ENCODE measurements around the gene KRT14. TPM values are rescaled to one million over a fixed set of nuclear protein-coding genes. Genes with fewer than 3 reads are reported as not detected.

Gene KRT14
- total and polyA plus RNA-seq, 9 donors, result 0.38 to 1.1 (median 0.75) TPM; not detected in 6

DNA sequence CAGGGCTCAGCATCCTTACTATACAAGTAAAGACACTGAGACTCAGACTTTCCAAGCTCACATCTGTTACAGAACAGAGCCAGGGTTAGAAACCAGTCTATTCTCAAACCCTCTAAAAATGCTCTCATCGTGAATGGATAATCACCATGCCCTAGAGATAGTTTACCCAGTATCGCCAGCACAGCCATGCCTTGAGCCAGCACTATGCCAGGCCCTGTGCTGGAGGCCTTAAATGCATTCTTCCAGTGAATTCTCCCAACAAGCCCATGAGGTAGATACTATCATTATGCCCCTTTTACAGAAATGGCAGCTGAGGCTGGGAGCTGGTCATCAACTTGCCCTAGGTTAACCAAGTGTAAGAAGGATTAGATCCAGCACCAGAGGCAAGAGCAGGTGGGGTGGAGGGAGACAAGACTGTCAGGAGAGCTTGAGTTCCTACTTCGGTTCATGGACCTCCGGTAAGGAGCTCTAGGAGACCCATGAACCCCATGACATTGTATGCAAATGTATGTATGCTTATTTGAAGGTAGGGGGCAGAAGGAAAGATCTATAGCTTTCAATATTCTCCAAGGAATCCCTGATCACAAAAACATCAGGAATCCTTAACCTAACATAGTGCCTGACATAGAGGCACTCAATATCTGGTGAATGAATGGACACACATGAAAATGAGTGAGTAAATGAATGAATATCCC, 5.2 kb downstream of the KRT14 start:
- Histone ChIP-seq H3K36me3 (no peaks in the 10 kb centered on the region), H3K4me1 (ENCODE audit: insufficient read depth) (no peaks in the 10 kb centered on the region), H3K27ac (no peak overlapping the region), H3K4me3 (no peak overlapping the region), H3K9me3 (no peaks in the 10 kb centered on the region), H3K27me3 (no peaks in the 10 kb centered on the region)
- TF ChIP-seq POLR2A (IDR thresholded peaks at IDR 0.05) (no peak), EP300 (IDR thresholded peaks at IDR 0.05) (no peak)
- TF ChIP-seq, protein P1, sequence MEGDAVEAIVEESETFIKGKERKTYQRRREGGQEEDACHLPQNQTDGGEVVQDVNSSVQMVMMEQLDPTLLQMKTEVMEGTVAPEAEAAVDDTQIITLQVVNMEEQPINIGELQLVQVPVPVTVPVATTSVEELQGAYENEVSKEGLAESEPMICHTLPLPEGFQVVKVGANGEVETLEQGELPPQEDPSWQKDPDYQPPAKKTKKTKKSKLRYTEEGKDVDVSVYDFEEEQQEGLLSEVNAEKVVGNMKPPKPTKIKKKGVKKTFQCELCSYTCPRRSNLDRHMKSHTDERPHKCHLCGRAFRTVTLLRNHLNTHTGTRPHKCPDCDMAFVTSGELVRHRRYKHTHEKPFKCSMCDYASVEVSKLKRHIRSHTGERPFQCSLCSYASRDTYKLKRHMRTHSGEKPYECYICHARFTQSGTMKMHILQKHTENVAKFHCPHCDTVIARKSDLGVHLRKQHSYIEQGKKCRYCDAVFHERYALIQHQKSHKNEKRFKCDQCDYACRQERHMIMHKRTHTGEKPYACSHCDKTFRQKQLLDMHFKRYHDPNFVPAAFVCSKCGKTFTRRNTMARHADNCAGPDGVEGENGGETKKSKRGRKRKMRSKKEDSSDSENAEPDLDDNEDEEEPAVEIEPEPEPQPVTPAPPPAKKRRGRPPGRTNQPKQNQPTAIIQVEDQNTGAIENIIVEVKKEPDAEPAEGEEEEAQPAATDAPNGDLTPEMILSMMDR (IDR thresholded peaks at IDR 0.05), result no peak
- DNase-seq, result no peak
- intact Hi-C loops (cut with DNase I), result loop anchor here in 1 of 4 donors (2.0 kb wide), 1 partner anchor 21 kb away; no protein-coding TSS in a partner anchor
- 93 to 97% (median 94%) methylated on average over 4 of the region's 4 CpGs for WGBS, 3 donors

DNA sequence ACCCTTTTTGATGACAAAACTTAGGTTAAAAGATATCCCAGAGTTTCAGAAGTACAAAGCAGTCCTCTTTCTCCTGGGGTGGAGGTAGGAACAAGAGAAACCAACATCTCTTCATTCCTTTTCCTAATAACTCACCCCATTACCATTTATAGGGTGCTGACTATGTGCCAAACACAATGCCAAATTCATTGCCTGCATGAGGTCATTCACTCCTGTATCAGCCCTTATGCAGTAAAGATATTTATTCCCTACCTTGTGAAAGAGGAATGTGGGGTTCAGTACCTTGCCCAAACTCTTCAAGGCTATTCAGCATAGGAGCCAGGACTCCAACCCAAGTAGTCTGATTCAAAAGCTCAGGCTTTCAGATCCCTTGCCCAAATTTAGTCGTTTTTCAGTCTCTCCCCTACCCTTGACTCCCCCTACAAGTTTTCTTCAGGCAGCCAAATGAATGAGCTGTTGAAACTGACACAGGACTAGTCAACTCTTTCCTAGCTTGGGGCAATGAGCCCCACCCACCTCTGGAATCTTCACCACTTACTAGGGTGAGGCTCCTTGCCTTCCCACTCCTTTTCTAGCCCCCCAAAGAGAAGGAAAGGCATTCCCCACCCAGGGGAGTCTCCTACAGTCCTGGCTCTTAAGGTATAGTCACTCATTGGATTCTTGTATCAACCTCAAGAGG, 5.9 kb downstream of the KRT14 start:
- H3K36me3 ChIP-seq, result no peaks in the 10 kb centered on the region
- no peak overlapping the region for H3K27ac ChIP-seq
- intact Hi-C loops (cut with DNase I), result no loop called here
- TF ChIP-seq POLR2A (IDR thresholded peaks at IDR 0.05), result no peak
- TF ChIP-seq EP300 (IDR thresholded peaks at IDR 0.05), result no peak
- TF ChIP-seq, protein P1 (IDR thresholded peaks at IDR 0.05), result no peak
- no peak overlapping the region for H3K4me3 ChIP-seq
- H3K9me3 ChIP-seq, result no peaks in the 10 kb centered on the region
- no peaks in the 10 kb centered on the region for H3K27me3 ChIP-seq
- WGBS, 3 donors, result 15 to 30% (median 18%) methylated on average over 1 of the region's 1 CpG
- DNase-seq, result no peak
- no peaks in the 10 kb centered on the region for H3K4me1 ChIP-seq (ENCODE audit: insufficient read depth)

DNA sequence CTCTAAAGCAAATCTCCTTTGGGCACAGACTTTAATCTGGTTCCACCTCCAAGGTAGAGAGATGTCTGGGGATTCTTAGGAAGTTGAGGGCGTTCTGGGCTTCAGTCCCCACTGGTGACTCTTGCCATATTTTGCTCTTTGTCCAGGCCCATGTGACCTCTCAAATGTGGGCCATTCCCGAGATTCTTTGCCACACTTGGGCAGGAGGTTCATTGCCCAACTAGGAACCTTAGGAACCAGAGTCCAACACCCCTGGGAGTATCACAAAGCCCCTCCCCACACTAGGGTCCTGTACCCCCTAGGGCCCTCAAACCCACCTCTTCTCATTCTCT, 6.5 kb downstream of the KRT14 start:
- Histone ChIP-seq H3K9me3 (no peaks in the 10 kb centered on the region), H3K36me3 (no peaks in the 10 kb centered on the region), H3K27ac (no peak overlapping the region), H3K27me3 (no peaks in the 10 kb centered on the region), H3K4me1 (ENCODE audit: insufficient read depth) (no peaks in the 10 kb centered on the region), H3K4me3 (no peak overlapping the region)
- TF ChIP-seq POLR2A (IDR thresholded peaks at IDR 0.05), result no peak
- no peak for TF ChIP-seq EP300 (IDR thresholded peaks at IDR 0.05)
- TF ChIP-seq, protein P1 (IDR thresholded peaks at IDR 0.05), result no peak
- 89 to 96% (median 91%) methylated on average over 2 of the region's 2 CpGs for WGBS, 3 donors
- no peak for DNase-seq
- intact Hi-C loops (cut with DNase I), result no loop called here

DNA sequence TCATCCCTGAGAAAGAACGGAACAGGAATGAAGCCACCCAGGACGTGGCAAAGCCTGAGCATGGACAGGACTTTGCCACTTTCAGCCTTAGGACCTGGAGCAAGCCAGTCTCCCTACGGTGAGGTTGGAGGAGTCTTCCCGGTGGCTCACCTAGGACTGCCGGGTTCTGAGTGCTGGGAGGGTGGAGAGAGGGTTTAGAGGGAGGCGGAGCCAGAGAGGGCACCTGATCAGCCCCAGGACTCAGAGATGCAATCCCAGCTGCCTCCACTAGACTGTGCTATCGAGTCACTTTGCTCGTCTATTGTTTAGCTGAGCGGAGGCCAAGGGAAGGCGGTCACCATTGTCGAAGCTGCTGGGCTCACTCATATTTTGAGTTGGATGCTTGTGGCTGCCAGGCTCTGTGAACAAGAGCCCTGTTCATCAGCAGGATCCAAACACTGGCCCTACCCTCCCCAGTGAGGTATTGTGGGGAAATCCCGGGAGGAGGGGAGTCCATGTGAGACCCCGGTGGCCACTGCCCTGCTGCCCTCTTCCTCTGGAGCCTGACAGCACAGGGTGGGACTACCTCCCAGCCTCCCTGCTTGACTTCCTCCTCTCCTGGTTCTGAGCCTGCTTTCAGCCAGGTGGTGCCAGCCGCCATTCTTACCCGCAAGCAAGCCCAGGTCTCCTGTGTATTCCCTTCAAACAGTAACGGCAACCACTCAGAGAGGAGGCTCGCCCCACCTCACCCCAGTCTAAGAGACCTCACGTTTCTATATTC, 7.0 kb downstream of the KRT14 start:
- no peak for TF ChIP-seq POLR2A (IDR thresholded peaks at IDR 0.05)
- TF ChIP-seq, protein P1 (IDR thresholded peaks at IDR 0.05), result peak in 1 of 3 donors; percentile 23
- Histone ChIP-seq H3K4me3 (no peak overlapping the region), H3K36me3 (no peaks in the 10 kb centered on the region), H3K4me1 (ENCODE audit: insufficient read depth) (no peaks in the 10 kb centered on the region), H3K27ac (no peak overlapping the region), H3K27me3 (no peaks in the 10 kb centered on the region), H3K9me3 (no peaks in the 10 kb centered on the region)
- intact Hi-C loops (cut with DNase I), result no loop called here
- peak; percentile 47 to 81 (median 67) for DNase-seq
- 36 to 41% (median 37%) methylated on average over 18 of the region's 18 CpGs for WGBS, 3 donors

All from ovary (tissue), 9 donors.